Endothelial cell of umbilical vein (primary cell): Measurements from ENCODE around the gene NCK2. TPM values are rescaled to one million over a fixed set of nuclear protein-coding genes. Genes with fewer than 3 reads are reported as not detected.

Experiments
- BruUV-seq: library from RNA; stranded (reverse); fragments of 400-500 nt; replicated peaks from 2 replicates; lab custom pipeline; 2021; lab: Mats Ljungman, UMichigan
- CTCF ChIA-PET: fragments of 300-600, 350-600 bp; sonication (Branson Sonifier 250); formaldehyde crosslinking; loops from one replicate; lab custom pipeline; 2021; ENCODE audit warnings: antibody characterized with exemption, inconsistent platforms; lab: Charles Lee
- POLR2A ChIA-PET: fragments of 300-600, 350-600 bp; sonication (Branson Sonifier 250); formaldehyde crosslinking; loops from one replicate; lab custom pipeline; 2021; ENCODE audit warnings: antibody characterized with exemption, inconsistent platforms; lab: Charles Lee
- DNase-seq: peaks from one replicate; pipeline ENCODE4 v3.0.0-alpha.2; 2011; ENCODE audit warnings: low read depth, low spot score
- FAIRE-seq: peaks from 2 replicates; lab custom pipeline; 2011; peaks lifted over from hg19 to GRCh38; lab: Jason Lieb, UNC
- H2AFZ ChIP-seq: 2 replicates; pipeline ENCODE4 v1.6.0; 2012; ENCODE audit warnings: low read depth, low read length, control low read depth, inconsistent platforms
- H3K27ac ChIP-seq: 2 replicates; pipeline ENCODE4 v1.5.1; 2011; ENCODE audit warnings: low read depth, mild to moderate bottlenecking, control low read depth, low read length, moderate library complexity; ENCODE audit not compliant: insufficient read depth
- H3K27me3 ChIP-seq, 2 experiments: 2 replicates each; pipeline versions ENCODE4 v1.6.0 to v1.6.1; 2011; ENCODE audit warnings: low read length in 2 of 2, mixed read lengths in 1 of 2; ENCODE audit not compliant: control insufficient read depth in 2 of 2, insufficient read depth in 2 of 2
- H3K36me3 ChIP-seq, 2 experiments: 2 replicates in 1 of 2; 3 replicates in 1 of 2; pipeline ENCODE4 v1.5.1; 2011; ENCODE audit warnings: low read length in 2 of 2, mild to moderate bottlenecking in 1 of 2, moderate library complexity in 1 of 2; ENCODE audit not compliant: control insufficient read depth in 2 of 2, insufficient read depth in 2 of 2; ENCODE audit errors: extremely low read depth in 1 of 2
- H3K4me1 ChIP-seq: 3 replicates; pipeline ENCODE4 v1.5.1; 2011; ENCODE audit warnings: mild to moderate bottlenecking, low read length; ENCODE audit not compliant: control insufficient read depth, insufficient read depth; ENCODE audit errors: extremely low read depth
- H3K4me2 ChIP-seq: 2 replicates; pipeline ENCODE4 v1.6.1; 2011; ENCODE audit warnings: low read length, control low read depth, mixed read lengths; ENCODE audit not compliant: insufficient read depth
- H3K4me3 ChIP-seq, 3 experiments: fragments of 200-600 bp in 1 of 3; sonication (generic), shearing (Covaris generic) in 1 of 3; replicated peaks in 1 of 3; 2 replicates each; pipeline ENCODE4 v1.5.1; 2011 to 2016; ENCODE audit warnings: control low read depth in 3 of 3, low read length in 3 of 3, mild to moderate bottlenecking in 2 of 3, inconsistent platforms in 1 of 3, low read depth in 1 of 3, moderate library complexity in 1 of 3; ENCODE audit not compliant: insufficient read depth in 1 of 3
- H3K79me2 ChIP-seq: 2 replicates; pipeline ENCODE4 v1.6.0; 2012; ENCODE audit warnings: low read length, inconsistent platforms; ENCODE audit not compliant: control insufficient read depth, insufficient read depth
- H3K9ac ChIP-seq: replicated peaks from 2 replicates; pipeline ENCODE3; 2011; ENCODE audit warnings: low read length, control low read depth; ENCODE audit not compliant: insufficient read depth; ENCODE audit errors: extremely low read depth
- H3K9me1 ChIP-seq: replicated peaks from 3 replicates; pipeline ENCODE4 v1.6.0; 2011; ENCODE audit warnings: mild to moderate bottlenecking, low read length; ENCODE audit not compliant: control insufficient read depth, insufficient read depth; ENCODE audit errors: extremely low read depth
- H3K9me3 ChIP-seq: replicated peaks from 2 replicates; pipeline ENCODE4 v1.5.1; 2012; ENCODE audit warnings: low read length, inconsistent platforms; ENCODE audit not compliant: control insufficient read depth, insufficient read depth
- H4K20me1 ChIP-seq: replicated peaks from 2 replicates; pipeline ENCODE3; 2011; ENCODE audit warnings: mild to moderate bottlenecking, low read length; ENCODE audit not compliant: control insufficient read depth, insufficient read depth; ENCODE audit errors: extremely low read depth
- CTCF ChIP-seq, 2 donors: IDR thresholded peaks; 1 replicate in 1 of 2; 2 replicates in 1 of 2; pipeline ENCODE4 v1.5.1; 2011; ENCODE audit warnings: low read length in 2 of 2, mild to moderate bottlenecking in 2 of 2, moderate library complexity in 2 of 2, control low read depth in 1 of 2, inconsistent platforms in 1 of 2, low read depth in 1 of 2; ENCODE audit not compliant: insufficient read depth in 1 of 2; ENCODE audit errors: extremely low read depth in 1 of 2
- EZH2 ChIP-seq: IDR thresholded peaks from 2 replicates; pipeline ENCODE4 v1.6.1; 2012; ENCODE audit warnings: borderline replicate concordance, low read depth, mild to moderate bottlenecking, moderate library complexity, low read length, inconsistent platforms; ENCODE audit not compliant: severe bottlenecking
- FOS ChIP-seq: IDR thresholded peaks from 2 replicates; pipeline ENCODE4 v1.6.1; 2011; ENCODE audit warnings: mild to moderate bottlenecking, low read length, moderate library complexity, borderline replicate concordance; ENCODE audit not compliant: insufficient read depth
- GATA2 ChIP-seq: IDR thresholded peaks from 2 replicates; pipeline ENCODE4 v1.7.0; 2011; ENCODE audit warnings: low read depth, mild to moderate bottlenecking, moderate library complexity, mixed read lengths, low read length; ENCODE audit not compliant: insufficient read length, insufficient read depth
- JUN ChIP-seq: IDR thresholded peaks from 2 replicates; pipeline ENCODE4 v1.6.1; 2011; ENCODE audit warnings: borderline replicate concordance, low read depth; ENCODE audit not compliant: insufficient read length, insufficient read depth
- MYC ChIP-seq: IDR thresholded peaks from one replicate; pipeline ENCODE4 v1.6.1; 2011; ENCODE audit warnings: mild to moderate bottlenecking, low read depth, low read length
- POLR2A ChIP-seq: IDR thresholded peaks from 2 replicates; pipeline ENCODE4 v1.6.1; 2012; ENCODE audit warnings: low read depth, mild to moderate bottlenecking, control low read depth, low read length
- POLR2AphosphoS5 ChIP-seq: IDR thresholded peaks from 2 replicates; pipeline ENCODE4 v1.6.1; 2012; ENCODE audit warnings: low read depth, mild to moderate bottlenecking, control low read depth, low read length, moderate library complexity; ENCODE audit not compliant: insufficient read depth
- dilution Hi-C: fragments of 300-500 bp; cut with MboI; formaldehyde crosslinking; loops from one replicate; pipeline ENCODE4 v1.15.0; 2019; ENCODE audit warnings: low sequenced_read_pairs; ENCODE audit not compliant: extremely low pct_ligation_motif_present
- intact Hi-C: fragments of 100-400 bp; cut with micrococcal nuclease; formaldehyde crosslinking; loops from one replicate; pipeline ENCODE4 v1.10.0; 2022
- polyA plus RNA-seq, 4 experiments: library from polyadenylated mRNA; depleted of rRNA in 3 of 4; stranded (reverse) in 3 of 4; unstranded in 1 of 4; fragments of >200 nt; gene quantifications; 2 replicates each; pipeline versions ENCODE4 v1.2.1 to v1.2.3, GENCODE V29; 2011 to 2012; ENCODE audit warnings: missing spikeins in 1 of 4
- total RNA-seq: library from RNA; stranded (reverse); gene quantifications from 2 replicates; pipeline ENCODE4 v1.2.3, GENCODE V29; 2021
- TF ChIP-seq, protein P1 (sequence below): IDR thresholded peaks from 2 replicates; pipeline ENCODE4 v1.6.1; 2011; ENCODE audit not compliant: insufficient read depth, insufficient read length

NCK2 gene
- total and polyA plus RNA-seq, 2 donors (not counting 3 experiments of a cell fraction or from before 2014, with no cell fraction given): 23.8 to 39.1 TPM

DNA sequence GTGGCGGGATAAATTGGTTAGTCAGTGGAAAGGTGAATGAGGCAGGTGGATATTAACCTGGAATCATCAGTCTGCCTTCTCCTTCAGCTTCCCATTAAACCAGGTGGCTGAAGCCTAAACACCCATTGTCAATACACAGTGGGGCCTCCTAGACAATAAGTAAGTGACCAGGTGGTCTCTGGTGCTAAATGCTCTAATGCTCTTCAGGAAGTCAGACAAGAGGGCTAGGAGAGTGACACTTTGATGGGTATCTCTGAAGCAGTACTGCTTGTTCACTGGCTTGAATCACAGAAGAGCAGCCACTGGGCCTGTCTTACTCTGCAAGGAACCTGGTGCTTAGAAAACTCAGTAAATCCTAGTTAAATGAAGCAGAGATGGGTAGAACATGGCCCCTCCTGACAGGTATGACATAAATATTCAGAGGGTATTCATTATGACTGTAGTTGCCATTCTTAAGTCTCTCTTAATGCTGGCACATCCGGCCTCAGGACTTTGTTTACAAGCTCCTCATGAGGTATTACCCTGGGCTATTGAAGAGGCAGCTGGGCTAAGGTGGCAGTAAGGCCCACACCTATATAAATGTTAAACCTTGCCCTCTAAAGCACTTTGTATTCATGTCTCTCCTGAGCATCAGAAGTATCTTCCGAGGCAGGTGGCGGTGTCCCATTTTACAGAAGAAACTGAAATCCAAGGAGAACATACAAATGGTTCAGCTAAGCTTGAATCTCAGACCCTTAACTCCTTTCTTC lies 104.9 kb downstream of the NCK2 start:
- intact Hi-C loops (no loop called here), dilution Hi-C loops (no loop called here)
- no peak overlapping the region for H3K9ac ChIP-seq
- H3K27me3 ChIP-seq: no peaks in the 10 kb centered on the region
- no peaks in the 10 kb centered on the region for H3K9me3 ChIP-seq
- ChIA-PET POLR2A (no interaction called here), CTCF (no interaction called here)
- H3K79me2 ChIP-seq: peaks cover 2% of the 10 kb centered on the region
- H3K9me1 ChIP-seq: no peaks in the 10 kb centered on the region
- BruUV-seq: no TSS peak
- H3K4me2 ChIP-seq: no peak overlapping the region
- H4K20me1 ChIP-seq: no peaks in the 10 kb centered on the region
- FAIRE-seq (no peak), DNase-seq (no peak)
- H3K4me1 ChIP-seq: no peaks in the 10 kb centered on the region
- H3K36me3 ChIP-seq: no peaks in the 10 kb centered on the region
- no peak overlapping the region for H3K27ac ChIP-seq
- H2AFZ ChIP-seq: no peak overlapping the region
- no peak for TF ChIP-seq FOS
- no peak for TF ChIP-seq EZH2
- no peak for TF ChIP-seq CTCF (IDR thresholded peaks at IDR 0.05; ENCODE audit: extremely low read depth in 1 of 2, insufficient read depth in 1 of 2, low read depth in 1 of 2, low read length in 2 of 2)
- TF ChIP-seq GATA2: no peak
- TF ChIP-seq, protein P1, sequence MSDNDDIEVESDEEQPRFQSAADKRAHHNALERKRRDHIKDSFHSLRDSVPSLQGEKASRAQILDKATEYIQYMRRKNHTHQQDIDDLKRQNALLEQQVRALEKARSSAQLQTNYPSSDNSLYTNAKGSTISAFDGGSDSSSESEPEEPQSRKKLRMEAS: no peak
- TF ChIP-seq POLR2AphosphoS5: no peak
- no peak for TF ChIP-seq POLR2A
- TF ChIP-seq MYC: no peak
- TF ChIP-seq JUN: no peak
- H3K4me3 ChIP-seq: no peak overlapping the region
